HCT116 (cell line): ENCODE results near the gene ADRM1. TPM values are rescaled to one million over a fixed set of nuclear protein-coding genes. Genes with fewer than 3 reads are reported as not detected.

Experiments used
- ATAC-seq: fragments of 200-7000 bp; cut with Tn5 transposase; 2 replicates; pipeline ENCODE4 v1.9.1; 2020; ENCODE audit warnings: mild to moderate bottlenecking, moderate library complexity
- BruUV-seq: library from RNA; stranded (reverse); fragments of 400-500 nt; replicated peaks from 2 replicates; lab custom pipeline; 2021; lab: Mats Ljungman, UMichigan
- CTCF ChIA-PET: fragments of 300-600 bp; sonication (Branson Sonifier 250); formaldehyde crosslinking; loops from one replicate; lab custom pipeline; 2021; ENCODE audit warnings: antibody characterized with exemption; lab: Charles Lee
- POLR2A ChIA-PET: fragments of 300-600, 350-600 bp; sonication (Branson Sonifier 250); formaldehyde crosslinking; loops from one replicate; lab custom pipeline; 2021; ENCODE audit warnings: antibody characterized with exemption; lab: Charles Lee
- RAD21 ChIA-PET, 2 experiments: fragments of 300-600 bp; sonication (Branson Sonifier 250); formaldehyde crosslinking; loops; one replicate each; lab custom pipeline; 2023; ENCODE audit warnings: low total read pairs in 2 of 2; ENCODE audit not compliant: uncharacterized antibody in 2 of 2, unreplicated experiment in 2 of 2, low non-redundant PET in 1 of 2; lab: Charles Lee
- DNase-seq: peaks from one replicate; pipeline ENCODE4 v3.0.0-alpha.2; 2010; ENCODE audit warnings: low read depth, low spot score
- H2AFZ ChIP-seq: fragments of 200-600 bp; shearing (Covaris generic), sonication (generic); 2 replicates; pipeline ENCODE4 v1.6.1; 2017; ENCODE audit warnings: low read depth, mixed run types, mixed read lengths, antibody characterized with exemption, low read length; ENCODE audit not compliant: poor library complexity, severe bottlenecking
- H3K27ac ChIP-seq: 2 replicates; pipeline ENCODE4 v1.5.1; 2012; ENCODE audit warnings: low read depth, low read length
- H3K27me3 ChIP-seq: fragments of 200-600 bp; sonication (generic); 2 replicates; pipeline ENCODE4 v1.6.1; 2016; ENCODE audit warnings: mixed run types, low read length, mixed read lengths; ENCODE audit not compliant: insufficient read depth
- H3K36me3 ChIP-seq, 2 experiments: fragments of 200-500 bp in 1 of 2; fragments of 200-600 bp in 1 of 2; sonication (Bioruptor generic) in 1 of 2; sonication (generic) in 1 of 2; 2 replicates each; pipeline versions ENCODE4 v1.5.1 to v1.6.1; 2014 to 2016; ENCODE audit warnings: low read length in 2 of 2, inconsistent platforms in 1 of 2, mixed read lengths in 1 of 2, mixed run types in 1 of 2; ENCODE audit not compliant: insufficient read depth in 2 of 2, control insufficient read depth in 1 of 2
- H3K4me1 ChIP-seq, 2 experiments: fragments of 200-600 bp in 1 of 2; sonication (generic) in 1 of 2; 2 replicates each; pipeline versions ENCODE4 v1.5.1 to v1.6.1; 2012 to 2017; ENCODE audit warnings: low read length in 2 of 2, inconsistent platforms in 1 of 2, mild to moderate bottlenecking in 1 of 2, mixed read lengths in 1 of 2, mixed run types in 1 of 2, moderate library complexity in 1 of 2; ENCODE audit not compliant: insufficient read depth in 2 of 2, control insufficient read depth in 1 of 2
- H3K4me2 ChIP-seq: fragments of 200-600 bp; sonication (generic); 2 replicates; pipeline ENCODE4 v1.6.1; 2017; ENCODE audit warnings: mixed run types, low read length, mixed read lengths
- H3K4me3 ChIP-seq, 2 experiments: fragments of 200-600 bp in 1 of 2; sonication (generic) in 1 of 2; replicated peaks in 1 of 2; 2 replicates each; pipeline ENCODE4 v1.5.1; 2011 to 2016; ENCODE audit warnings: low read length in 2 of 2, control low read depth in 1 of 2, low read depth in 1 of 2, mild to moderate bottlenecking in 1 of 2, mixed read lengths in 1 of 2, mixed run types in 1 of 2
- H3K79me2 ChIP-seq: fragments of 200-600 bp; sonication (generic); 2 replicates; pipeline ENCODE4 v1.6.1; 2017; ENCODE audit warnings: mild to moderate bottlenecking, mixed run types, low read length, moderate library complexity, mixed read lengths; ENCODE audit not compliant: insufficient read depth
- H3K9ac ChIP-seq: fragments of 200-600 bp; sonication (generic); 2 replicates; pipeline ENCODE4 v1.6.1; 2016; ENCODE audit warnings: low read length, mixed read lengths
- H3K9me2 ChIP-seq: fragments of 200-600 bp; sonication (generic), shearing (Covaris generic); 2 replicates; pipeline ENCODE4 v1.6.1; 2017; ENCODE audit warnings: mixed run types, mild to moderate bottlenecking, moderate library complexity; ENCODE audit not compliant: insufficient read depth
- H3K9me3 ChIP-seq, 2 experiments: fragments of 200-500 bp in 1 of 2; fragments of 200-600 bp in 1 of 2; sonication (Bioruptor generic) in 1 of 2; sonication (generic) in 1 of 2; 2 replicates each; pipeline ENCODE4 v1.6.1; 2014 to 2017; ENCODE audit warnings: low read length in 2 of 2, mixed read lengths in 2 of 2, inconsistent platforms in 1 of 2, low read depth in 1 of 2, mild to moderate bottlenecking in 1 of 2, mixed run types in 1 of 2, moderate library complexity in 1 of 2; ENCODE audit not compliant: control insufficient read depth in 1 of 2, insufficient read depth in 1 of 2
- H4K20me1 ChIP-seq: fragments of 200-600 bp; sonication (generic), shearing (Covaris generic); 2 replicates; pipeline ENCODE4 v1.6.1; 2017; ENCODE audit warnings: mixed run types, mild to moderate bottlenecking, moderate library complexity; ENCODE audit not compliant: insufficient read depth
- CEBPB ChIP-seq: IDR thresholded peaks from 2 replicates; pipeline ENCODE4 v1.6.1; 2012; ENCODE audit warnings: low read depth
- EZH2 ChIP-seq: fragments of 200-600 bp; sonication (generic); IDR thresholded peaks from 2 replicates; pipeline ENCODE4 v1.6.1; 2017; ENCODE audit warnings: antibody characterized with exemption, mixed run types
- FOSL1 ChIP-seq: IDR thresholded peaks from 2 replicates; pipeline ENCODE4 v1.6.1; 2012; ENCODE audit warnings: low read depth
- SIN3A ChIP-seq: IDR thresholded peaks from 2 replicates; pipeline ENCODE4 v1.6.1; 2012; ENCODE audit warnings: low read depth
- SP1 ChIP-seq: IDR thresholded peaks from 2 replicates; pipeline ENCODE4 v1.6.1; 2012; ENCODE audit warnings: low read depth
- TCF7L2 ChIP-seq: IDR thresholded peaks from 2 replicates; pipeline ENCODE4 v1.7.0; 2011; ENCODE audit warnings: borderline replicate concordance, inconsistent platforms; ENCODE audit not compliant: insufficient read depth, insufficient read length; ENCODE audit errors: extremely low read depth
- ZNF274 ChIP-seq: fragments of 200-500 bp; sonication (Bioruptor generic); IDR thresholded peaks from 2 replicates; pipeline ENCODE4 v1.6.1; 2014; ENCODE audit warnings: mild to moderate bottlenecking, low read depth, low read length, inconsistent platforms
- intact Hi-C: fragments of 100-400 bp; cut with micrococcal nuclease; formaldehyde crosslinking; loops from 2 replicates; pipeline ENCODE4 v1.10.0; 2022
- total RNA-seq: library from RNA; stranded (reverse); gene quantifications from one replicate; pipeline ENCODE4 v1.2.1, GENCODE V29; 2021; ENCODE audit not compliant: unreplicated experiment

Gene ADRM1
- total RNA-seq, 1 experiment from 2014 or later = 158 TPM

- Histone ChIP-seq H3K4me1 (no peaks in the 10 kb centered on the region), H3K4me2 (no peak overlapping the region), H4K20me1 (no peaks in the 10 kb centered on the region), H3K4me3 (no peak overlapping the region), H3K27ac (no peak overlapping the region), H3K9me3 (no peaks in the 10 kb centered on the region), H3K79me2 (no peaks in the 10 kb centered on the region), H3K9ac (no peak overlapping the region), H2AFZ (no peak overlapping the region), H3K27me3 (no peaks in the 10 kb centered on the region), H3K9me2 (no peaks in the 10 kb centered on the region), H3K36me3 (peaks cover 23 to 32% of the 10 kb centered on the region in 2 experiments; a peak in 3 of 4 replicates)
- DNase-seq = no peak
- no peak for TF ChIP-seq TCF7L2
- no peak for TF ChIP-seq SP1
- no peak for TF ChIP-seq CEBPB
- no peak for TF ChIP-seq FOSL1
- BruUV-seq = no TSS peak
- POLR2A ChIA-PET = no interaction called here
- ATAC-seq = no peak
- RAD21 ChIA-PET = no interaction called here
- CTCF ChIA-PET = no interaction called here
- intact Hi-C loops = no loop called here
Measured at GRCh38 chr20:62335532-62335931, 32.7 kb downstream of the ADRM1 start.

- ATAC-seq (peak; percentile 21; the same call in 1 of the 2 replicates), DNase-seq (no peak)
- CTCF ChIA-PET = no interaction called here
- Histone ChIP-seq H3K4me2 (no peak overlapping the region), H2AFZ (no peak overlapping the region), H3K27ac (no peak overlapping the region), H3K27me3 (no peaks in the 10 kb centered on the region), H3K79me2 (peaks cover 3% of the 10 kb centered on the region; the same call in 1 of the 2 replicates), H3K9me2 (no peaks in the 10 kb centered on the region), H3K4me1 (no peaks in the 10 kb centered on the region), H3K9me3 (no peaks in the 10 kb centered on the region), H3K4me3 (no peak overlapping the region), H4K20me1 (no peaks in the 10 kb centered on the region; the same call in 1 of the 2 replicates), H3K9ac (no peak overlapping the region), H3K36me3 (peaks cover 26 to 35% of the 10 kb centered on the region in 2 experiments; a peak in 3 of 4 replicates)
- BruUV-seq = no TSS peak
- POLR2A ChIA-PET = no interaction called here
- TF ChIP-seq EZH2 (no peak), ZNF274 (no peak), SIN3A (no peak), FOSL1 (no peak)
- RAD21 ChIA-PET = no interaction called here
- intact Hi-C loops = no loop called here
Measured at GRCh38 chr20:62336329-62336728, 33.5 kb downstream of the ADRM1 start.
